Endometrium (tissue), 2 donors: ENCODE results near the gene NINJ2.

Source experiments
- FAIRE-seq: peaks from 2 replicates; lab custom pipeline; 2012; peaks lifted over from hg19 to GRCh38; lab: Jason Lieb, UNC
- donor health status: control.
- donor health status: control.

NINJ2 gene

DNA sequence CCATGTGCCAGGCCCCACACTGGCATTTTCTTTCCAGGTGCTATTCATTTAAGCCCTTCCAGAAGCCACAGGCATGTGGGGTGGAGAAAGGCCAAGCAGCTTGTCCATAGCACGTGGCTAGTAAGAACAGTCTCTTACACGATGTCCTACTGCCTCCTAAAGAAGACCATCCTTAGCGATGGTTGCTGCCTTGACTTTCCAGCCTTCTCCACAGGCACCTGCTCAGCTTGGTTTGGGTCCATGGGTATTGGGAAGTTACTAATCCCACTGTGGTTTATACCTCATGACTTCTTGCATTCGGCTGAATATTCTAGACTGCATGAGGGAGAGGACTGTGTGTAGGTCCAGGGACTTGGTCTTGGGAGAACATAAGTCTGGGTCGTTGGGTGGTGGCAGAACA lies 49.2 kb downstream of the NINJ2 start:
- FAIRE-seq = no peak

DNA sequence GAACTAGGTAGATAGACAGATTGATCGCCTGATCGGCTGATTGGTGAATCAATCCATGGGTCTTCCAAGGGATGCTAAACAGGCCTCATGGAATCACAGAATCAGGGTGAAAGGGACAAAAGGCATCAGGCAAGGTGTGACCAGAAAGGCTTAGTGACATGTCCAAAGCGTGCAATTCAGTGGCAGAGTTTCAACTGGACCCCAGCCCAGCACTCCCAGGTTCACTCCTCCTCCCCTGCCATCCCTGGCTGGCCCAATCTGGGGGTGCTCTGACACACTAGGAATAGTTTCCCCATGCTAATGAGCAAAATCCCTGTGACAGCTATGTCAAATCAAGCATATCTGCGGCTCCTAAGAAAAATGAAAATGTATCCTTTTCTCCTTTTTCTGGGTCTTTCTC lies 50.4 kb downstream of the NINJ2 start:
- FAIRE-seq = no peak

DNA sequence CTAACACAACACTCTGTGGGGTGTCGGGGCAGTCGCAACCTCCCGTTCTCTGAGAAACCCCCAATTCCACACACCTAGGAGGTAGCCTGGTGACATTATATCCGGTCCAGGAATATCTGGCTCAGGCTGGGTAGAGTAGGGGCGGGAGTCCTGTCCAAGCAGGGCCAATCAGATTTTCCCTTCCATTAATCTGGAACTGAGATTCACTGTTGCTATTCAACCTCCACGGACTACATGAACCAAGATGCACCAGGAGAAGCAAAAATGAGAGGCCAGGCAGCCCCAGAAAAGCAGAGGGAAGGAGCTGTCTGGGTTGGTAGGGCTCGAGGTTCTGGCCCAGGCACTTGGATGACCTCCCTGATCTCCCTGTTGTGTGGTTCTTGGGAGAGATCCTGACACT lies 51.0 kb downstream of the NINJ2 start:
- no peak for FAIRE-seq

DNA sequence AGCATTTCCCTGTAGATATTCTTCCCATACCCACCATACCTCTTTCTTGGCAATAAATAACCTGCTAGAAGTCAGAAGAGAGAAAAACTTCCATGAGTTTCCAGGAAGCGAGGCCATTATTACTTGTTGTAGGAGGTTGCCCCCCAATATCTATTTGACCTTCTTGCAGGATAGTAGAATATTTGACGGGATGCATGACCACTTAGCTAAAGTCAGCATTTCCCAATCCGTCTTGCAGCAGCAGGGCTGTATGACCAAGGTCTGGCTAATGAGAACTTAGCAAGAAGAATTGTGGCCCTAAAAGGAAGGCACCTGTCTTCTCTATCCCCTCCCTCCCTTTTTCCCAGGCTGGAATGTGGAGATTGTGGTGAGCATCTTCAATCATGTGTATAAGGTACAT lies 51.5 kb downstream of the NINJ2 start:
- FAIRE-seq = no peak

DNA sequence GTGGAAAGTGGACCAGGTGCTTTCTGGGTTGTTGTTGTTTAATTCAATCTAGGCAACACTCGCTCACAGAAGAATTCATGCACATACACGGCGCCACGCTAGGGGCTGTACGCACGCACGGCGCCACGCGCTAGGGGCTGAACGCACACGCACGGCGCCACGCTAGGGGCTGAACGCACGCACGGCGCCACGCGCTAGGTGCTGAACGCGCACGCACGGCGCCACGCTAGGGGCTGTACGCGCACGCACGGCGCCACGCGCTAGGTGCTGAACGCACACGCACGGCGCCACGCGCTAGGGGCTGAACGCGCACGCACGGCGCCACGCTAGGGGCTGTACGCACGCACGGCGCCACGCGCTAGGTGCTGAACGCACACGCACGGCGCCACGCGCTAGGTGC lies 54.3 kb downstream of the NINJ2 start:
- FAIRE-seq = no peak

DNA sequence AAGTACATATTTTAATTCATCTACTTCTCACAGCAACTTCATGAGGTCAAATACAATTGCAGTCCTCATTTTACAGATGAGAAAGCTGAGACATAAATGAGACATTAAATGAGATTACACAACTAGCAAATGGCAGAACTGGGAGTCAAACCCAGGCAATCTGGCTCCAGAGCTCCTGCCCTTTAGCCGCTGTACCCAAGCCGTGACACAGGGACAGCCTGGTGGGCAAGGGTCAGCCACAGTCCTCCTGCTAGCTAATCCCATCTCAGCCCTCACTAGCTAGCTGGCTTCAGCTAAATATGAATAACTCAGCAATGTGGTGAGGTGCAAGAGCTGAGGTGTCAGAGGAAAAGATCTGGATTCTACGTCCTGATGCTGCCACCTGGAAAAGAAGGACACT lies 54.8 kb downstream of the NINJ2 start:
- no peak for FAIRE-seq

DNA sequence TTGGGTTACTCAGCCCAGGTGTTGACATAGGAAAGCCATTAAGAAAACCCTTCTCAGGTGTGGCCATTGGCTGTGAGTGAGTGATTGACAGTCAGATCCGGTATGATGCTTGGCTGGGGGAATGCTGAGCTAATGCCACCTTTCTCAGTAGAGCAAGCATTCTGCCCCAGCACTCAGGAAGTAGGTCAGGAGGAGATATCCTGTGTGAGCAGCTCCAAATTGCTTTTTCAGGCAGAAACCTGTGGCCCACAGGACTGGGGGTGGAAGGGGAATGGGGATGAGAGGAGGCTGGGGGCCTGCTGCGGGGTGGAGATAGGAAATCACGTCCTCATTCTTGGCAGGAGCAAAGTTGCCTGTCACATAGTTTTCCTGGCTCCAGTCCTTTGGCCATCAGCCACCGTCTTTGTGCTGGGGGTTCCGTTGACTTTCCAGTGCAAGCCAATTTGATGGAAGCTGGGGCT lies 55.7 kb downstream of the NINJ2 start:
- no peak for FAIRE-seq

DNA sequence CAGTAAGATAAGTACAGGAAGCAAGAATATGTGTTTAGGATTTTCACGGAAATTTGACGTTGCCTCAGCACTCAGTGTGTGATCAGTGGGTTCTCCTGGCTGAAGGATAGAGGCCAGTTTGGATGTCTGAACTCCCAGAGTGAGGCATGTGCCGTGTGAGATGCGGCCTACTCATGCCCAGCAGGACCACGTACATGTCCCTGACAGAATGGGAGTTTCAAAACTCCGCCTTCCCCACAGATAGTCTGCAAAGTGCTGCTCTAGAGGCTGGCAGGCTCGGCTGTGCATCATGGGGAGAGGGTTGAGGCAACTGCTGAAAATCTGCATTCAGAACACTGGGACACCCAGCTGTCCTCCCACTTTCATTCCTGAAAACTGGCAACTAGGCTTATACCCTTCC lies 58.3 kb downstream of the NINJ2 start:
- no peak for FAIRE-seq

DNA sequence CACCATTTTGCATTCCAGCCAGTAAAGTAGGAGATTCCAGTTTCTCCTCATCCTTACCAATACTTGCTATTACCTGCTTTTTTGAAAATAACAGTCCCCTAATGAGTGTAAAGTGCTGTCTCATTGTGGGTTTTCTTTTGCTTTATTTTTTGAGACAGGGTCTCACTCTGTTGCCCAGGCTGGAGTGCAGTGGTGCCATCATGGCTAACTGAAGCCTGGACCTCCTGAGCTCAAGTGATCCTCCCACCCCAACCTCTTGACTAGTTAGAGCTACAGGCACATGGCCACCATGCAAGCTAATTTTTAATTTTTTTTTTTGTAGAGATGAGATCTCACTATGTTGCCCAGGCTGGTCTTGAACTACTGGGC lies 60.6 kb downstream of the NINJ2 start:
- FAIRE-seq = no peak

DNA sequence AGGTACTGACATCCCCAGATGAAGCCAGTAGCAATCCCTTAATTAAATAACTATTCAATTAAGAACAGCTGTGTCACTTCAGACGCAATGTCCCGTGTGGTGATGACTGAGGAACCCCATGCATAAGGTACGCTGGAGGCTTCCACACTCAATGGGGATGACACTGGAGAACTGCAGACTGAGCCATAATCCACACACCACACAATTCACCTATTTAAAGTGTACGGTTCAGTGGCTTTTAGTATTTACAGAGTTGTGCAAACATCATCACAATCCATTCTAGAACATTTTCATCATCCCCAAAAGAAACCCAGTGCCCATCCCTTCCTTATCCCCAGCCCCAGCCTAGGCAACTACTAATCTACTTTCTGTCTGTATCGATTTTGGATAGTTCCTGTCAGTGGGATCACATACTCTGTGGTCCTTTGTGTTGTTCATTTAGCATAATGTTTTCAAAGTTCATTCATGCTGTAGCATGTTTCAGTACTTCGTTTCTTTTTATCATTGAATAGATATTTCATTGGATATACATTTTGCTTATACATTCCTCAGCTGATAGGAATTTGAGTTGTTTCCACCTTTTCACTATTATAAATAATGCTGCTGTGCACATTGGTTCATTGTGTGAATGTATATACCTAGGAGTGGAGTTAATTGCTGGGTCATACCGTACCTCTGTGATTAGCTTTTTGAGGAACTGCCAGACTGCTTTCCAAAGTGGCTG lies 61.1 kb downstream of the NINJ2 start:
- no peak for FAIRE-seq

DNA sequence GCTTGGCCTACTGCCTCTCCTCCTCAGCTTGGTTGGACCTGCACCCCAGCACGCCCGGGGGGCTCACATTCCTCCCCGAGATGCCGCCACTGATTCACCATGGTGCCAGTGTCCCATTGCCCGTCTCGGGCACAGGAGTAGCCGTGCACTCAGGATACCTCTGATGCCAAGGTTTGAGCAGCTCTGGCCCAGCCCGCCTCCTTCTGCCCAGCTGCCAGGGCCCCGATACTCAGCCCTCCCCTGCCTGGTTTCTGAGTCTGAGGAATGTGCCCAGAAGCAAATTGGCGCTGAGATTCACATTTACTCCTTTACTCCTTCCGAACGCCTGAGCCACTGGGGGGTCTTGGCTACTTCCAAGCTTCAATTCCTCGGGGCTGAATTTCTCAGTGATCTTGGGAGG lies 63.5 kb downstream of the NINJ2 start:
- FAIRE-seq = no peak

DNA sequence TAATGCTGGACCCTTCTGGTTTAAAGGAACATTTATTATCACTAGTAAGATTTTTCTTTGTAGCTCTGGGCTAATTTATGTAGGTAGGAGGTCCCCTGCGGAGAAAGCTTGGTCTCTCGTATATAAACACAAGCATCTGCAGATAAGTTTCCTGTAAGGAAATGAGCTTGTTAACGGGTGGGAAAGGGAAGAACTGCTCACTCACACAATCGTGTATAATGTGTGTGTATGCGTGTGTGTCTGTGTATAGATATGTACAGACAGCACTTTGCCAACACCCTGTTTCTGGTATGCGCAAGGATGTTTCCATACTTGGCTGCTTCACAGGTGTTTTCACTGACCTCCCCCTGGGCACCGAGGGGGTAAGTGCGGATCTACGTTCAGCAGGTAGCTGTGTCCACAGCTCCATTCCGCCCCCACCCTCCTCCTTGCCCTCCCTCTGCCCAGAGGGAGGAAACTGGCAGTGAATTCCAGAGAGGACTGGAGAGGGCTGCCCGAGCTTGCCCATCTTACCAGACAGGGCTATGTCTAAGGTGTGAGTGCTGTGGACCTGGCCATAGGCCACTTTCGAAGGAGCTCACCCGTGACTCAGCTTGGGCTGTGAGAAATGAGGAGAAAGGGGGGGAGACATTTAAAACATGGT lies 65.2 kb downstream of the NINJ2 start:
- no peak for FAIRE-seq

DNA sequence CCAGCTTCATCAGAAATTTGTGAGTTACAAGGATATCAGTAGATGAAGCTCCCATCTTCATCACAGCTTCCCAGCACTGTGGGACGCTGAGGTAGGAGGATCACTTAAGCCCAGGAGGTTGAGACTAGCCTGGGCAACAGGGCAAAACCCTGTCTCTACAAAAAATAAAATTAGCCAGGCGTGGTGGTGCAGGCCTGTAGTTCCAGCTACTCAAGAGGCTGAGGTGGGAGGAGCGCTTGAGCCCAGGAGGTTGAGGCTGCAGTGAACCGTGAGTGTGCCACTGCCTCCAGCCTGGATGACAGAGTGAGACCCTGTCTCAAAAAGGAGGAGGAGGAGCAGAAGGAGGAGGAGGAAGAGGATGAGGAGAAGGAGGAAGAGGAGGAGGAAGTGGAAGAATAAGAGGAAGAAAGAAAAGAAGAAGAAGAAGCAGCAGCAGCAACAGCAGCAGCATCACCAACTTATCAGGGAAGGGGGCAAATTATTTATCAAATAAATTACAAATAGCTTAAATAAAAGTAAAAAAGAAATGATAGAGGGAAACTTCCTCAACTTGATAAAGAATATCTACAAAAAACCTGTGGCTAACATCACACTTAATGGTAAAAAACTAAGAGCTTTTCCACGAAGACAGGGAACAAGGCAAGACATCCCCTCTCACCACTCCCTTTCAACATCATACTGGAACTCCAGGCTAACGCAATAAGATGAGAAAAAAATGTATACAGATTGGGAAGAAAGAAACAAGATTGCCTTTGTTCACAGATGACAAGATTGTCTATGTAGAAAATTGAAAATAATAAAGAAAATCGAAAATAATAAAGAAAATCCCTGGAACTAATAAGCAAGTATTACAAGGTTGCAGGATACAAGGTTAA lies 69.6 kb downstream of the NINJ2 start:
- FAIRE-seq = no peak

DNA sequence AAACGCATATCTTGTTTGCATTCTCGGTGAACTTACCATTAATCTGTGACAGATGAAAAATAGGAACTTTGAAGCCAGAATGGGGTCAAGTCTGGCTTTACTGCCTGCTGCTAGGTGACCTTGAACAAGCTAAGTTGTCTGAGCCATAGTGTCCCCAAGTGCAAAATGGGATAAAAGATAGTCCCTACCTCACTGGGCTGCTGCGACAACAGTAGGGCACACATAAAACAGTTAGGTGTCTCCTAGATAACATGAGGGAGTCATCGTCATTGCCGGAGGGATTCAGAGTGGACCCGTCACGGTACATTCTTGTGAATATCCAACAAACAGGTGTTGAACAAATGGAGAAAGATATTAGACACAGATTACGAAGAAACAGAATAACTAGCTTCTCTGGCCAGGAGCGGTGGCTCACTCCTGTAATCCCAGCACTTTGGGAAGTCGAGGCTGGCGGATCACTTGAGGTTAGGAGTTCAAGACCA lies 71.2 kb downstream of the NINJ2 start:
- no peak for FAIRE-seq

DNA sequence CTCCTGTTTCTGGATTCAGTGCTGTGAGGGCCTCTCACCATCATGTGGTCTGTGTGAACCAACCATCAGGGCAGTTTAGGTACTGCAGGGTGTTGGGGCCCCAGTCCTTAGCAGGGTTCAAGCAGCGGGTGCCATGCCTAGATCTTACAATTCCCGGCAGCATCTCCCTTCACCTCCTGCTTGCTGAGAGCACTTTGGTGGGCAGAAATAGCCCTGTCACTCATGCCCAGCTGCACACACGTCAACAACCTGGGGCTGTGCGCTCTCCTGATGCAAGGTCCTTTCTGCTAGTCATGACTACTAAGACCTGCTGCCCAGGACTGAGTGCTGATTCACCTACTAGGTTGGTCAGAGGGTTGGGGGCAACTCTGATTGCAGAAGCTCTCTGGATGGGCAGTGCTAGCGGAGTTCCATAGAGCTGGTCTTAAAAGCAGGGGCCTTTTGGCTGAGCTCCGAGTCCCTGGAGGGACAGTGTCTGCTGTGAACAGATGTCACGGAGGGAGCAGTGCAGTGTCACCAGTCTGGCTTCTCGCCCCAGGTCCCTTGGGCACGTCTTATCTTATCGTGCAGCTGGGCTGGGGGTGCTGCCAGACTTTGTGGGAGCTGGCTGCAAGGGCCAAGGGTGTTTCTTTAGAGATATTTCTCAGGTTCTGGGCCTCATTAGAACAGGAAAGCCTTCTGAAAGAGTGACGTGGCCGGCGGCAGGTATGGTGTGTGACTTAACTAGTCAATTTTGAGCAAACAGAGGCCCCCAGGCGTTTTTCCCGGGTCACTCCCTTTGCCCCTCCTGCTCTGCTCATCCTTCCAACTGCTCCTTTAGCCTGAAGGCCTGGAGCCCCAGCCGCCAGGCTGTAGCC lies 71.8 kb downstream of the NINJ2 start:
- FAIRE-seq = no peak

DNA sequence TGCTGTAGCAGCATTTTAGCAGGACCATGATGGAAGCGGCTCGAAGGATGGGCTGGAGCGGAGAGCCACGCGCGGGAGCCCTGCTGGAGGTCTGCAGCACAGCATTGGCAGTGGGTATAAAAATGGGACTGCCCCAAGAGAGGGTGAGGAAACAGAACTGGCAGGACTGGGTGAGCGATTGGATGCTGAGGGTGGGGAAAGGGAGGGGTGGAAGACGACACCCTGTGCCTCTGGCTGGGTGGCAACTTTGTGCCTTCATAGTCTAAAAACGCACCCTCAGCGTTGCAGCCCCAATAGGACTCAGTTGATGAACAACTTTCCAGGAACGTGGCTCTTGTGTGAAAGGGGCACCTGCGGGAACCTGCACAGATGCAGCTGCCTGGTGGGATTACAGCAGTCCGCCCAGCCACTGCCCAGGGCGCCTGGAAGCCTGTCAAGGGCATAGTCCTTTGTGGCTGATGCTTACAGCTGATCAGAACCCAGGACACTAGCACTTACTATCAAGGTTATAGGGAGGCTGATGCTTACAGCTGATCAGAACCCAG lies 73.0 kb downstream of the NINJ2 start:
- no peak for FAIRE-seq

DNA sequence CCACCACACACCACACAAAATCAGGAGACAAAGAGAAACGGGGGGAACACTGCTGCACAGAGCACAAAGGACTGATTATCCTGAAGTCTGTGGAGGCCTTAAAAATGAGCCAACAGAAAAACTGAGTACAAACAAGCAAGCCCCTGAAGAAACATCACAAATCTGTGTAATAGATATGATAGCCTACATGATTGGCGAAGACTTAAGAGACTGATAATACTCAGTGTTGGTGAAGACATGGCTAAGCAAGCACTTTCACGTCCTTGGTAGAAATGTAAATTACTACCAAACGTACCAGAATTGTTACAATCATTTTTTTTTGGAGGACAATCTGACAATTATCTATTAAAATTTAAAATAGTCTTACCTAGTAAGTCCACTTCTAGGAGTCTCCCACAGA lies 74.6 kb downstream of the NINJ2 start:
- FAIRE-seq = no peak

DNA sequence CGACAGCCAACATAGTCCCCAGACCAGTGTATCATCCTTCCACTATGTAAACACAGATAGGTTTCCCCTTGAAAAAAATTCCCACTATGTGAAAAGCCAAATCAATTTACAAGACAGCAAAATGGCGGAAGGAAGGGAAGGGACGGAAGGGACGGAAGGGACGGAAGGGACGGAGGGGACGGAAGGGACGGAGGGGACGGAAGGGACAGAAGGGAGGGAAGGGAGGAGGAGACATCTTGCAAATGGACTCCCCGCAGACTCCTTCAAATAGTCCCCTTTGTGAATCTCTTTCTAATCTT lies 75.3 kb downstream of the NINJ2 start:
- FAIRE-seq = no peak

DNA sequence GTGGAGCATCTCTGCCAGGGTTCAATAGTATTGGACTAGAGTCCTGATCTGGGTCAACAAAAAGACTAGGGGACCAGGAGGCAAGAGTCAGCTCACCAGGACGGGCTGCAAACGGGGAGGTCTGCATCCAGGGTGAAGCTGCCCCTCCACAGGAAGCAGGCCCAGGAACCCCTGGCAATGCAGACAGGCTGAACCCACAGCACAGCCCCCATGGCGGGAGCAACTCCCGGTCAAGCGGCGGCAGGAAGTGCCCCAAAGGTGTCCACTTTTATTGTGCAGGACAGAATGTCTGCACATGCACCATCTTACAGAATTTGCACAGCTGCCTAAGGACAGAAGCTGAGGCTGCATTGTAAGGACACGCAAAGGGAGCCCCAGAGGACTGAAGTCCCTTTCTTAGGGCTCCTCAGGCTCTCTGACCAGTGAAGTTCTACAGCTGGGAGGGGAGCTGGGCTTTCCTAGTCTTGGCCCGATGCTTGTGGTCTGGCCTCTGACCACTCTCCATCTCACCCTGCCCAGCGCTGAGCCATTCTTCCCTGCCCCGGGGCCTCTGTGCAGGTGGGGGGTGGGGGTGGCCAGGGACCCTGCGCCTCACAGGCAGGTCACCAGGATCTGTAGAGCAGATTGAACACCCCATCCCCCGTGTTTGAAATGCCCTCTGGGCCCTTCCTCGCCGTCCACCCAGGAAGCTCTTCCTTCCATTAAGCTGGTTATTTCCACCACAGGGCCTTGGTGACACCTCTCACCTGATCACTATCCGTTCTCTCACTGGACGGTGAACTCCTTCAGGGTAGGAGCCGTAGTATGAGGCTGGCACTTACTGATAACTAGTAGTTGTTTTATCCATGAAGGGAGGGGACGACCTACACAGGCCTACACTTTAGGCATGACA lies 75.9 kb downstream of the NINJ2 start:
- no peak for FAIRE-seq

DNA sequence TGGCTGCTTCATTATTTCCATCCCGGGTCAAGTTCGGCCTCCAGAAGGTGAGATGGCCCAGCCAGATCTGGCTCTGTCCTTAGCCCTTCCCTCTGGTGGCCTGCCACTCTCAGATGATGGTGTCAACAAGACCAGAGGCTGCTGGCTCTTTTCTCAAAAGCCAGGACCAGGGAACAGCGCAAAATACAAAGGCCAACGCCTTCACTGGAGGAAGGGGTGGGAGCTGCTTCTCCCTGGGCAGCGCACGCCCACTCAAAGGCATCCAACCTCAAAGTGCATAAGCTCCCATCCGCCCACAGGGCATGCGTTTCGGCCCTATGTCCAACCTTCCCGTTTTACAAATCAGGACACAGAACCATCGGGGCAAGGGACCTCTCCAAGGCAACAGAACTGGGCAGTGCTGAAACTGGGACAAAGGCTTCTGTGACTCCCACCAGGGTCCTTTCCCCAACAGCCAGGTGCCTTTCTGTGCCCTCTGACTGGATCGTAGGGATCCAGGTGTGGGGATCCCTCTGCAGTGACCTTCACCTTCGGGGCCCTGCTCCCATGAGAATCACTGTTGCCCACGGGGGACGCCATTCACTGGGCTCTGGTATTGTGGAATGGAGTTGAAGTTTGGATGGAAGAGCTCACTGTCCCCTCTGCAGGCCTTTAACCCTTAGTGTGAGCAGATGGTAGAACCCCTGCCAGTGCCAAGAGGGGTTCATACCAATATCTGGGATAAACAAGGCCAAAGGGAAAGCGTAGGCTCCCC lies 76.8 kb downstream of the NINJ2 start:
- no peak for FAIRE-seq
